Loucy (cell line): ENCODE results near the gene DDA1.

ENCODE experiments used
- H2AFZ ChIP-seq: fragments of 200-600 bp; sonication (generic); 2 replicates; pipeline ENCODE4 v1.6.0; 2016; ENCODE audit warnings: antibody characterized with exemption, mild to moderate bottlenecking, low read length, moderate library complexity
- H3F3A ChIP-seq: fragments of 200-600 bp; 2 replicates; pipeline ENCODE4 v1.6.0; 2016; ENCODE audit warnings: antibody characterized with exemption, low read depth, mild to moderate bottlenecking
- H3K27me3 ChIP-seq: fragments of 200-600 bp; sonication (generic); 2 replicates; pipeline ENCODE4 v1.6.1; 2014; ENCODE audit warnings: low read length, mild to moderate bottlenecking; ENCODE audit not compliant: insufficient read depth, poor library complexity, severe bottlenecking
- H3K36me3 ChIP-seq: fragments of 200-600 bp; sonication (generic); 2 replicates; pipeline ENCODE4 v1.6.1; 2016; ENCODE audit warnings: low read length; ENCODE audit not compliant: insufficient read depth
- H3K4me1 ChIP-seq: fragments of 200-600 bp; sonication (generic); 2 replicates; pipeline ENCODE4 v1.5.1; 2014; ENCODE audit warnings: low read length, mild to moderate bottlenecking; ENCODE audit not compliant: insufficient read depth, poor library complexity, severe bottlenecking
- H3K4me2 ChIP-seq: fragments of 200-600 bp; sonication (generic); 2 replicates; pipeline ENCODE4 v1.6.0; 2014; ENCODE audit warnings: antibody characterized with exemption, low read length, low read depth, mild to moderate bottlenecking; ENCODE audit not compliant: poor library complexity, severe bottlenecking
- H3K4me3 ChIP-seq: fragments of 200-600 bp; sonication (generic); 2 replicates; pipeline ENCODE4 v1.5.1; 2014; ENCODE audit warnings: low read length, mild to moderate bottlenecking, mixed read lengths; ENCODE audit not compliant: poor library complexity, severe bottlenecking
- H3K79me2 ChIP-seq: fragments of 200-600 bp; sonication (generic); 2 replicates; pipeline ENCODE4 v1.6.1; 2014; ENCODE audit warnings: low read length; ENCODE audit not compliant: insufficient read depth
- H3K9ac ChIP-seq: fragments of 200-600 bp; sonication (generic); 2 replicates; pipeline ENCODE4 v1.6.0; 2014; ENCODE audit warnings: mild to moderate bottlenecking, low read depth, low read length, moderate library complexity; ENCODE audit not compliant: poor library complexity, severe bottlenecking
- H3K9me2 ChIP-seq: fragments of 200-600 bp; sonication (generic); replicated peaks from 2 replicates; pipeline ENCODE4 v1.6.1; 2016; ENCODE audit warnings: low read depth, low read length, mixed read lengths
- H3K9me3 ChIP-seq: fragments of 200-600 bp; sonication (generic); 2 replicates; pipeline ENCODE4 v1.6.1; 2014; ENCODE audit warnings: mild to moderate bottlenecking, antibody characterized with exemption, low read length, low read depth; ENCODE audit not compliant: insufficient read depth
- H4K20me1 ChIP-seq: fragments of 200-600 bp; sonication (generic); 2 replicates; pipeline ENCODE4 v1.6.0; 2014; ENCODE audit warnings: antibody characterized with exemption, low read length, mild to moderate bottlenecking; ENCODE audit not compliant: insufficient read depth, poor library complexity, severe bottlenecking
- CTCF ChIP-seq: fragments of 200-600 bp; sonication (generic); conservative IDR thresholded peaks from 2 replicates; pipeline ENCODE4 v1.5.1; 2014; ENCODE audit warnings: mild to moderate bottlenecking, antibody characterized with exemption, low read length
- EZH2phosphoT487 ChIP-seq: fragments of 200-600 bp; IDR thresholded peaks from 2 replicates; pipeline ENCODE4 v1.6.1; 2018; ENCODE audit warnings: antibody characterized with exemption, mild to moderate bottlenecking, moderate library complexity, borderline replicate concordance

The DDA1 gene

GRCh38 chr19:17351815-17352435, 42.6 kb downstream of the DDA1 start:
- Histone ChIP-seq H3K4me3 (no peak overlapping the region), H2AFZ (no peak overlapping the region), H3K9me3 (no peaks in the 10 kb centered on the region), H3K9ac (no peak overlapping the region), H3K79me2 (no peaks in the 10 kb centered on the region), H3K9me2 (no peaks in the 10 kb centered on the region), H3K4me1 (peaks cover 3% of the 10 kb centered on the region), H3K27me3 (no peaks in the 10 kb centered on the region), H4K20me1 (no peaks in the 10 kb centered on the region), H3F3A (no peaks in the 10 kb centered on the region), H3K36me3 (no peaks in the 10 kb centered on the region), H3K4me2 (no peak overlapping the region)
- TF ChIP-seq CTCF (no peak), EZH2phosphoT487 (no peak)

GRCh38 chr19:17352608-17353280, 43.4 kb downstream of the DDA1 start:
- Histone ChIP-seq H3K4me1 (peaks cover 3% of the 10 kb centered on the region), H3K9ac (no peak overlapping the region), H2AFZ (no peak overlapping the region), H3K4me3 (no peak overlapping the region), H3K36me3 (no peaks in the 10 kb centered on the region), H3K9me2 (no peaks in the 10 kb centered on the region), H3K27me3 (no peaks in the 10 kb centered on the region), H3K9me3 (no peaks in the 10 kb centered on the region), H4K20me1 (no peaks in the 10 kb centered on the region), H3K4me2 (no peak overlapping the region), H3K79me2 (no peaks in the 10 kb centered on the region), H3F3A (no peaks in the 10 kb centered on the region)
- TF ChIP-seq EZH2phosphoT487, result no peak
- no peak for TF ChIP-seq CTCF

GRCh38 chr19:17353386-17353785, 44.0 kb downstream of the DDA1 start:
- H3K9me2 ChIP-seq, result no peaks in the 10 kb centered on the region
- H3K4me3 ChIP-seq, result no peak overlapping the region
- H3K4me2 ChIP-seq, result no peak overlapping the region
- H2AFZ ChIP-seq, result no peak overlapping the region
- TF ChIP-seq CTCF (no peak), EZH2phosphoT487 (no peak)
- no peaks in the 10 kb centered on the region for H3K36me3 ChIP-seq
- no peaks in the 10 kb centered on the region for H3K9me3 ChIP-seq
- H3K27me3 ChIP-seq, result no peaks in the 10 kb centered on the region
- H3K4me1 ChIP-seq, result peaks cover 3% of the 10 kb centered on the region
- H4K20me1 ChIP-seq, result no peaks in the 10 kb centered on the region
- H3F3A ChIP-seq, result no peaks in the 10 kb centered on the region
- H3K9ac ChIP-seq, result no peak overlapping the region
- H3K79me2 ChIP-seq, result no peaks in the 10 kb centered on the region
